Measurements from ENCODE around the gene KIAA1549. TPM values are rescaled to one million over a fixed set of nuclear protein-coding genes. Genes with fewer than 3 reads are reported as not detected.

Gene KIAA1549
- total and polyA plus RNA-seq, 10 of the 15 experiments (the other 5 are each of a cell fraction or from before 2014, with no cell fraction given), result 0.02 to 0.82 (median 0.22) TPM

DNA sequence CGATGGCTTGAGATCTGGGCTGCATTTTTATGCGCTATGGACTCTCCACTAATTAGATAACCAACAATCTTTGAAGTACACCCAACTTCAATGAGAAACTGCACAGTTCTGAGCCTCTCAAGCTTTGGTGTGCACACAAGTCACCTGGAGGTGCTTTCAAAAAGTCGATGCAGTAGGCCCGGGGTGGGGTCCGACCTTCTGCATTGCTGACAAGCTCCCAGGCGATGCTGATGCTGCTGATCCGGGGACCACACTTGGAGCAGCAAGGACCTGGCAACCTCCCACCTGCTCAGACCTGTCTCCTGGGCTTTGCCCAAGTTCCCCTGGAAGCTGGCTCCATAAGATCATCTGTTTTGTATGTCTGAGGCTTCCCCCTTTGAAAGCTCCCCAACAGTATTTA lies 10.7 kb downstream of the KIAA1549 start:
- no TSS peak for BruUV-seq (replicated peaks)
- CTCF ChIA-PET, result interaction anchor here (0.6 to 1.2 kb wide), 2 partner anchors 66 to 84 kb away, joined by 3 to 4 read pairs; no protein-coding TSS in a partner anchor

More for the DNA sequence above, 10.7 kb downstream of the KIAA1549 start:
- ChIA-PET POLR2A (no interaction called here), RAD21 (ENCODE audit: unreplicated experiment) (no interaction called here), SMC1A (ENCODE audit: uncharacterized antibody, unreplicated experiment) (no interaction called here)
- H3K4me2 ChIP-seq (ENCODE audit: control insufficient read depth, insufficient read depth), result no peak overlapping the region
- no peaks in the 10 kb centered on the region for H4K20me1 ChIP-seq (ENCODE audit: control insufficient read depth, insufficient read depth)
- no peaks in the 10 kb centered on the region for H3K9me3 ChIP-seq (replicated peaks; ENCODE audit: control insufficient read depth, insufficient read depth, low read length)
- no peaks in the 10 kb centered on the region for H3K36me3 ChIP-seq (ENCODE audit: control insufficient read depth in 2 of 2, insufficient read depth in 2 of 2, low read length in 1 of 2)
- no peaks in the 10 kb centered on the region for H3K79me2 ChIP-seq (ENCODE audit: control insufficient read depth, insufficient read depth, low read length)
- FAIRE-seq, result no peak
- DNase-seq (ENCODE audit: low read depth, low spot score), result no peak
- no peak overlapping the region for H3K9ac ChIP-seq (ENCODE audit: control insufficient read depth, insufficient read depth, low read length)
- no peaks in the 10 kb centered on the region for H3K4me1 ChIP-seq (ENCODE audit: control insufficient read depth, insufficient read depth, low read length)
- no peaks in the 10 kb centered on the region; a peak in 1 of 4 replicates for H3K27me3 ChIP-seq (replicated peaks in 1 of 2; ENCODE audit: control insufficient read depth in 2 of 2, insufficient read depth in 2 of 2, low read length in 1 of 2)
- in situ Hi-C loops (cut with MboI) (no loop called here), intact Hi-C loops (cut with micrococcal nuclease; ENCODE audit: unreplicated experiment) (no loop called here)
- no peak overlapping the region for H3K27ac ChIP-seq (ENCODE audit: control insufficient read depth, insufficient read depth)
- H2AFZ ChIP-seq (ENCODE audit: control insufficient read depth, low read depth, low read length), result no peak overlapping the region
- WGBS (ENCODE audit: insufficient coverage, insufficient replicate concordance, low lambda C conversion rate, missing lambda C conversion rate), result 80% methylated on average over 7 of the region's 7 CpGs
- no peak for ATAC-seq
- H3K4me3 ChIP-seq, result no peak overlapping the region
- TF ChIP-seq SMC3 (IDR thresholded peaks at IDR 0.05; ENCODE audit: borderline replicate concordance, low read length) (no peak), KDM1A (IDR thresholded peaks at IDR 0.05; ENCODE audit: borderline replicate concordance) (no peak), POLR2AphosphoS2 (IDR thresholded peaks at IDR 0.05; ENCODE audit: low read depth, low read length) (no peak), ASH2L (IDR thresholded peaks at IDR 0.05; ENCODE audit: borderline replicate concordance, low read depth) (no peak), ZBTB40 (IDR thresholded peaks at IDR 0.05; ENCODE audit: borderline replicate concordance) (no peak), ZNF592 (IDR thresholded peaks at IDR 0.05) (no peak), BMI1 (IDR thresholded peaks at IDR 0.05; ENCODE audit: borderline replicate concordance) (no peak), MYC (IDR thresholded peaks at IDR 0.05; ENCODE audit: insufficient read depth, insufficient read length, insufficient replicate concordance, low read length, severe bottlenecking) (no peak), MTA2 (IDR thresholded peaks at IDR 0.05; ENCODE audit: low read depth) (no peak)
